Spleen (tissue), 3 donors: Measurements from ENCODE around the gene SLC22A23.

ENCODE experiments used
- POLR2A ChIP-seq, 3 donors: fragments of 450-650 bp; IDR thresholded peaks; one replicate each; pipeline ENCODE4 v1.5.1; 2017; ENCODE audit warnings: antibody characterized with exemption in 3 of 3, mild to moderate bottlenecking in 1 of 3
- POLR2AphosphoS5 ChIP-seq, 3 donors: sonication (generic); formaldehyde crosslinking; IDR thresholded peaks; one replicate each; pipeline ENCODE4 v1.5.1; 2017; ENCODE audit warnings: antibody characterized with exemption in 3 of 3

DNA sequence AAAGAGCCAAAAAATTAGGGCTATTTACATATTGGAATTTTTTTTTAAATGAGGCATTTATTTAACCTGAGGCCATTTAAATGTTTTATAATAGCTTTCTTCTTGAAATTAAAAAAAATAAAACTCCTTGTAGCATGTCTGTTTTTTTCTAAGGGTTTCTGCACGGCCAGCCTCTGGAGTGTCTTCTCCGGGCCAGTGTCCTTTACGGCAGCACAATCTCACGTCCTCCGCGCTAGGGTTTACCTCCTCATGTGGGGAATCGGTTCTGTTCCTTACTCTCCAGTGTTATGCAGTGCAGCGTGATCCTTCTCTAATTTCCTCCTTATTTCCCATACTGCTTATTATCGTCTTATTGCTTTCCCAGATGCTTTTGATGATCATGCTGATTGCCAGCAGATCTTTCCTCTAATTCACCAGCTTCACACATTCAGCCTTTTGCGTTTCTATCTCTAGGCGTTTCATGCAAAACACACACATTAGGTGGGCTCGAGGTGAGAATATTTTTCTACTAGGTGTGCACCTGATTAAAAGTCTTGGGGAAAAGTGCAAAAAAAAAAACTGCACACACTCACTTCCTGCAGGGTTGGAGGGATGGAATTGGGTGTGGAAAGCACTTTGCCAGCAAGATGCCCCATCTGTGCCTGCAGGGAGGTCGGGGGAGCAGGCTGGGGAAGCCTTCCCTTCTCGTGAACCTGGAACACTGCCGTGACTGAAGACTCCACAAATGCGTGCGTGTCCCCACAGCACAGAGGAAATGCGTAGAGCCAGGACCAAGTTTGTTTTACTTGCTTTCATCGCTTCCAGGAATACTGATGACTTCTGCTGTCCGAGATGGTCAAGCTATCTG lies 142.0 kb downstream of the SLC22A23 start:
- TF ChIP-seq POLR2A (IDR thresholded peaks at IDR 0.05) (no peak), POLR2AphosphoS5 (IDR thresholded peaks at IDR 0.05) (no peak)
